Body of pancreas (tissue), 4 donors: ENCODE data around the gene SEMA6A.

Source experiments
- POLR2A ChIP-seq, 3 donors: fragments of 450-650 bp; IDR thresholded peaks; one replicate each; pipeline ENCODE4 v1.6.1; 2016; ENCODE audit warnings: antibody characterized with exemption in 3 of 3, mild to moderate bottlenecking in 2 of 3
- TF ChIP-seq, protein P1 (sequence below), 7 experiments: fragments of 450-650 bp in 4 of 7; fragments of 200-600 bp in 3 of 7; sonication (generic) in 3 of 7; IDR thresholded peaks; one replicate each; pipeline ENCODE4 v1.5.1; 2016 to 2019; ENCODE audit warnings: antibody characterized with exemption in 7 of 7

DNA sequence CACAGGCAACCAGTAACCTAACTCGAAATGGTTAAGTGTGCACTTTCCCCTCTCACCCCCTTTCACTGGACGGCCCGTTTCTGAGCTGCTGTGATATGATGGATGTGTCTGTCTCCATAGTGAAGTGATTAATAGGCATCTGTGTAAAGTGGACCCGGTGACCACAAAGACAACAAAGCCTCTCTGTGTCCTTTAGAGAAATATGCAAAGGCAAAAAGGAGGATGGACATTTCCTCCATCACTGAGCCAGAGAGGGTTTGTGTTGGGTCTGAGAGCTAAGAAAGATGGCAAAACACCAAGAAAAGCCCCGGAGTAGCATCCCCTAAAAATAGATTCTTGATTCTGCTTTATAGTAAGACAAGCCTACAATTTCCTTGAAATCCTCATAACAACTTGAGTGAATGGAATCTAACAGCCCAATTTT lies 120.6 kb downstream of the SEMA6A start:
- TF ChIP-seq, protein P1, sequence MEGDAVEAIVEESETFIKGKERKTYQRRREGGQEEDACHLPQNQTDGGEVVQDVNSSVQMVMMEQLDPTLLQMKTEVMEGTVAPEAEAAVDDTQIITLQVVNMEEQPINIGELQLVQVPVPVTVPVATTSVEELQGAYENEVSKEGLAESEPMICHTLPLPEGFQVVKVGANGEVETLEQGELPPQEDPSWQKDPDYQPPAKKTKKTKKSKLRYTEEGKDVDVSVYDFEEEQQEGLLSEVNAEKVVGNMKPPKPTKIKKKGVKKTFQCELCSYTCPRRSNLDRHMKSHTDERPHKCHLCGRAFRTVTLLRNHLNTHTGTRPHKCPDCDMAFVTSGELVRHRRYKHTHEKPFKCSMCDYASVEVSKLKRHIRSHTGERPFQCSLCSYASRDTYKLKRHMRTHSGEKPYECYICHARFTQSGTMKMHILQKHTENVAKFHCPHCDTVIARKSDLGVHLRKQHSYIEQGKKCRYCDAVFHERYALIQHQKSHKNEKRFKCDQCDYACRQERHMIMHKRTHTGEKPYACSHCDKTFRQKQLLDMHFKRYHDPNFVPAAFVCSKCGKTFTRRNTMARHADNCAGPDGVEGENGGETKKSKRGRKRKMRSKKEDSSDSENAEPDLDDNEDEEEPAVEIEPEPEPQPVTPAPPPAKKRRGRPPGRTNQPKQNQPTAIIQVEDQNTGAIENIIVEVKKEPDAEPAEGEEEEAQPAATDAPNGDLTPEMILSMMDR (IDR thresholded peaks at IDR 0.05), result no peak
- TF ChIP-seq POLR2A (IDR thresholded peaks at IDR 0.05), result no peak
